Gastrocnemius medialis (tissue), 4 donors: ENCODE measurements around the gene DMD.

Experiments
- POLR2A ChIP-seq, 2 donors: fragments of 450-650 bp; IDR thresholded peaks; one replicate each; pipeline ENCODE4 v1.6.1; 2017; ENCODE audit warnings: antibody characterized with exemption in 2 of 2, mild to moderate bottlenecking in 2 of 2, moderate library complexity in 2 of 2
- TF ChIP-seq, protein P1 (sequence below), 5 experiments: fragments of 450-650 bp in 3 of 5; fragments of 200-600 bp in 2 of 5; sonication (generic) in 2 of 5; IDR thresholded peaks in 4 of 5; conservative IDR thresholded peaks in 1 of 5; 1 replicate in 4 of 5; 2 replicates in 1 of 5; pipeline ENCODE4 v1.5.1; 2016 to 2019; ENCODE audit warnings: antibody characterized with exemption in 5 of 5, mild to moderate bottlenecking in 3 of 5, moderate library complexity in 3 of 5

DNA sequence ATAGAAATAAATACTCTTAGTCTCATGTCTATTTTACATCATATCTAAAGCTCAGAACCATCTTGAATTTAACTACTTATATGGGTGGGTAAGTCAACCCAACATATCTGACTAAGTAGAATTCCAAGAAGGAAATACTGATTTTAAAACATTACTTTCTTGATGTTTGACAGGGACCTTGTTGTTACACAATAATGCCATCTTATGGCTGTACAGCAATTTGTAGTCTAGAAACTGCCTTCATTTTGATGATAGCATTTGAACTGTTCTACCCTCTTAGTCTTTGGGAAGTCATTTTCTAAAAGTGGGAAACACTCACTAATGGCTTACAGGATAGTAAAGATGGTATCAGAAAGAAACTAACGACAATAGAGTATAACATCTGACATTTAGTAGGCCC is 929.5 kb downstream of the DMD start:
- TF ChIP-seq, protein P1, sequence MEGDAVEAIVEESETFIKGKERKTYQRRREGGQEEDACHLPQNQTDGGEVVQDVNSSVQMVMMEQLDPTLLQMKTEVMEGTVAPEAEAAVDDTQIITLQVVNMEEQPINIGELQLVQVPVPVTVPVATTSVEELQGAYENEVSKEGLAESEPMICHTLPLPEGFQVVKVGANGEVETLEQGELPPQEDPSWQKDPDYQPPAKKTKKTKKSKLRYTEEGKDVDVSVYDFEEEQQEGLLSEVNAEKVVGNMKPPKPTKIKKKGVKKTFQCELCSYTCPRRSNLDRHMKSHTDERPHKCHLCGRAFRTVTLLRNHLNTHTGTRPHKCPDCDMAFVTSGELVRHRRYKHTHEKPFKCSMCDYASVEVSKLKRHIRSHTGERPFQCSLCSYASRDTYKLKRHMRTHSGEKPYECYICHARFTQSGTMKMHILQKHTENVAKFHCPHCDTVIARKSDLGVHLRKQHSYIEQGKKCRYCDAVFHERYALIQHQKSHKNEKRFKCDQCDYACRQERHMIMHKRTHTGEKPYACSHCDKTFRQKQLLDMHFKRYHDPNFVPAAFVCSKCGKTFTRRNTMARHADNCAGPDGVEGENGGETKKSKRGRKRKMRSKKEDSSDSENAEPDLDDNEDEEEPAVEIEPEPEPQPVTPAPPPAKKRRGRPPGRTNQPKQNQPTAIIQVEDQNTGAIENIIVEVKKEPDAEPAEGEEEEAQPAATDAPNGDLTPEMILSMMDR (IDR thresholded peaks at IDR 0.05 in 4 of 5, conservative IDR thresholded peaks at IDR 0.05 in 1 of 5): no peak
- no peak for TF ChIP-seq POLR2A (IDR thresholded peaks at IDR 0.05)
